Mesendoderm (in vitro differentiated cells): Measurements from ENCODE around the gene TANC2.
"Not testable (repeated sequence)": the region's sequence is repeated elsewhere in the genome, so short reads cannot be mapped to it uniquely, and the experiment has no call there.

Source experiments
- DNase-seq: peaks from one replicate; pipeline ENCODE4 v3.0.0; 2013
- H2AK5ac ChIP-seq: 2 replicates; pipeline ENCODE4 v1.6.1; 2013; ENCODE audit warnings: low read length, inconsistent platforms
- H2BK120ac ChIP-seq: 2 replicates; pipeline ENCODE4 v1.6.1; 2013; ENCODE audit warnings: low read depth, mild to moderate bottlenecking, low read length, moderate library complexity, mixed read lengths
- H2BK15ac ChIP-seq: replicated peaks from 2 replicates; pipeline ENCODE4 v1.6.1; 2013; ENCODE audit warnings: low read depth, mild to moderate bottlenecking, moderate library complexity
- H2BK5ac ChIP-seq: 2 replicates; pipeline ENCODE4 v1.6.1; 2013; ENCODE audit warnings: low read length, inconsistent platforms
- H3K18ac ChIP-seq: 2 replicates; pipeline ENCODE4 v1.6.1; 2013; ENCODE audit warnings: mild to moderate bottlenecking, low read length, mixed read lengths
- H3K23ac ChIP-seq: one replicate; pipeline ENCODE4 v1.6.1; 2013; ENCODE audit warnings: low read length
- H3K27ac ChIP-seq: 2 replicates; pipeline ENCODE4 v1.5.1; 2013; ENCODE audit warnings: low read depth, mild to moderate bottlenecking, inconsistent platforms, low read length, moderate library complexity
- H3K27me3 ChIP-seq: 2 replicates; pipeline ENCODE4 v1.6.1; 2013; ENCODE audit warnings: low read length, control low read depth, mild to moderate bottlenecking, inconsistent platforms; ENCODE audit not compliant: insufficient read depth, poor library complexity
- H3K36me3 ChIP-seq: 2 replicates; pipeline ENCODE4 v1.6.1; 2013; ENCODE audit warnings: low read length, inconsistent platforms; ENCODE audit not compliant: control insufficient read depth, insufficient read depth
- H3K4ac ChIP-seq: one replicate; pipeline ENCODE4 v1.6.1; 2013; ENCODE audit warnings: low read depth, mild to moderate bottlenecking, low read length, moderate library complexity
- H3K4me1 ChIP-seq: 2 replicates; pipeline ENCODE4 v1.6.1; 2013; ENCODE audit warnings: low read depth, low read length, inconsistent platforms; ENCODE audit not compliant: control insufficient read depth
- H3K4me2 ChIP-seq: 2 replicates; pipeline ENCODE4 v1.6.1; 2013; ENCODE audit warnings: low read length
- H3K4me3 ChIP-seq: 2 replicates; pipeline ENCODE4 v1.5.1; 2013; ENCODE audit warnings: mild to moderate bottlenecking, low read length
- H3K56ac ChIP-seq: one replicate; pipeline ENCODE4 v1.6.1; 2013; ENCODE audit warnings: low read length
- H3K79me1 ChIP-seq: 2 replicates; pipeline ENCODE4 v1.6.1; 2013; ENCODE audit warnings: low read length, inconsistent platforms
- H3K79me2 ChIP-seq: 2 replicates; pipeline ENCODE4 v1.6.1; 2013; ENCODE audit warnings: mild to moderate bottlenecking, low read length; ENCODE audit not compliant: control insufficient read depth, insufficient read depth
- H3K9ac ChIP-seq: 2 replicates; pipeline ENCODE4 v1.6.1; 2013; ENCODE audit warnings: low read length, inconsistent platforms
- H4K5ac ChIP-seq: one replicate; pipeline ENCODE4 v1.6.1; 2013; ENCODE audit warnings: low read length
- H4K8ac ChIP-seq: one replicate; pipeline ENCODE4 v1.6.1; 2013; ENCODE audit warnings: low read depth, mild to moderate bottlenecking, control low read depth, low read length, moderate library complexity
- WGBS: extraction: QIAGEN DNeasy Blood & Tissue Kit; methylation state at CpG from one replicate; pipeline ENCODE4 v1.1.7; 2013; ENCODE audit warnings: low lambda C conversion rate, missing lambda C conversion rate; ENCODE audit not compliant: insufficient coverage; ENCODE audit errors: extremely low coverage; 5-methylcytosine and 5-hydroxymethylcytosine counted together

The TANC2 gene

GRCh38 chr17:62974788-62975187 lies 8.8 kb downstream of the TANC2 start:
- no peaks in the 10 kb centered on the region for H3K27me3 ChIP-seq
- no peaks in the 10 kb centered on the region for H3K36me3 ChIP-seq
- no CpG with 5 or more reads among the region's 4 CpGs for WGBS
- H3K79me1 ChIP-seq = peaks cover 3% of the 10 kb centered on the region
- H3K27ac ChIP-seq = no peak overlapping the region
- no peak overlapping the region for H2BK120ac ChIP-seq
- no peak overlapping the region for H3K4ac ChIP-seq
- no peak overlapping the region for H3K9ac ChIP-seq
- H3K56ac ChIP-seq = no peak overlapping the region
- H2AK5ac ChIP-seq = no peak overlapping the region
- no peak overlapping the region for H3K23ac ChIP-seq
- no peak overlapping the region for H2BK15ac ChIP-seq
- no peak overlapping the region for H3K4me2 ChIP-seq
- H4K5ac ChIP-seq = no peak overlapping the region
- no peak for DNase-seq
- no peak overlapping the region for H3K18ac ChIP-seq
- no peaks in the 10 kb centered on the region for H3K4me1 ChIP-seq
- no peak overlapping the region for H2BK5ac ChIP-seq
- H4K8ac ChIP-seq = no peak overlapping the region
- H3K4me3 ChIP-seq = no peak overlapping the region
- no peaks in the 10 kb centered on the region for H3K79me2 ChIP-seq

GRCh38 chr17:62975206-62975605 lies 9.2 kb downstream of the TANC2 start:
- H2AK5ac ChIP-seq = no peak overlapping the region
- no peak overlapping the region for H3K4me2 ChIP-seq
- WGBS = no CpG with 5 or more reads among the region's 2 CpGs
- no peaks in the 10 kb centered on the region for H3K4me1 ChIP-seq
- no peaks in the 10 kb centered on the region for H3K27me3 ChIP-seq
- no peak overlapping the region for H2BK5ac ChIP-seq
- H2BK15ac ChIP-seq = no peak overlapping the region
- H3K9ac ChIP-seq = no peak overlapping the region
- no peaks in the 10 kb centered on the region for H3K36me3 ChIP-seq
- no peak overlapping the region for H4K8ac ChIP-seq
- no peak overlapping the region for H3K23ac ChIP-seq
- H3K27ac ChIP-seq = no peak overlapping the region
- H2BK120ac ChIP-seq = no peak overlapping the region
- H3K4ac ChIP-seq = no peak overlapping the region
- no peak overlapping the region for H3K4me3 ChIP-seq
- H3K56ac ChIP-seq = no peak overlapping the region
- peaks cover 3% of the 10 kb centered on the region for H3K79me1 ChIP-seq
- no peak overlapping the region for H4K5ac ChIP-seq
- no peak overlapping the region for H3K18ac ChIP-seq
- no peaks in the 10 kb centered on the region for H3K79me2 ChIP-seq
- no peak for DNase-seq

- H3K4me1 ChIP-seq, H3K9ac ChIP-seq, H3K27ac ChIP-seq, H2AK5ac ChIP-seq, H3K56ac ChIP-seq, H3K4me3 ChIP-seq, H2BK120ac ChIP-seq, H3K79me2 ChIP-seq, H3K4me2 ChIP-seq, H4K8ac ChIP-seq, H2BK5ac ChIP-seq, H3K27me3 ChIP-seq, H3K79me1 ChIP-seq, H3K23ac ChIP-seq, H2BK15ac ChIP-seq, H3K18ac ChIP-seq, DNase-seq, H3K4ac ChIP-seq, H3K36me3 ChIP-seq, H4K5ac ChIP-seq: not testable (repeated sequence)
- no CpG with 5 or more reads among the region's 9 CpGs for WGBS
Observed at GRCh38 chr17:62976643-62977231, 10.7 kb downstream of the TANC2 start.

GRCh38 chr17:62980842-62981241 lies 14.8 kb downstream of the TANC2 start:
- no peak overlapping the region for H4K5ac ChIP-seq
- H4K8ac ChIP-seq = no peak overlapping the region
- no peak for DNase-seq
- no peaks in the 10 kb centered on the region for H3K27me3 ChIP-seq
- H2BK120ac ChIP-seq = no peak overlapping the region
- no peak overlapping the region for H3K56ac ChIP-seq
- no peak overlapping the region for H3K4me2 ChIP-seq
- no peaks in the 10 kb centered on the region for H3K4me1 ChIP-seq
- H2BK5ac ChIP-seq = no peak overlapping the region
- no peak overlapping the region for H3K4ac ChIP-seq
- no CpG with 5 or more reads among the region's 3 CpGs for WGBS
- H3K36me3 ChIP-seq = no peaks in the 10 kb centered on the region
- H3K9ac ChIP-seq = no peak overlapping the region
- no peak overlapping the region for H2AK5ac ChIP-seq
- no peak overlapping the region for H3K23ac ChIP-seq
- H3K79me1 ChIP-seq = peaks cover under 1% of the 10 kb centered on the region
- no peak overlapping the region for H2BK15ac ChIP-seq
- H3K27ac ChIP-seq = no peak overlapping the region
- no peak overlapping the region for H3K4me3 ChIP-seq
- H3K79me2 ChIP-seq = no peaks in the 10 kb centered on the region
- H3K18ac ChIP-seq = no peak overlapping the region

GRCh38 chr17:62981933-62982332 lies 15.9 kb downstream of the TANC2 start:
- Histone ChIP-seq H3K4me3 (no peak overlapping the region), H3K56ac (no peak overlapping the region), H4K5ac (no peak overlapping the region), H4K8ac (no peak overlapping the region), H3K9ac (no peak overlapping the region), H3K79me2 (no peaks in the 10 kb centered on the region), H3K4ac (no peak overlapping the region), H2BK15ac (no peak overlapping the region), H3K4me2 (no peak overlapping the region), H2BK120ac (no peak overlapping the region), H3K79me1 (peaks cover 6% of the 10 kb centered on the region), H3K36me3 (no peaks in the 10 kb centered on the region), H3K23ac (no peak overlapping the region), H2BK5ac (no peak overlapping the region), H2AK5ac (no peak overlapping the region), H3K27me3 (no peaks in the 10 kb centered on the region), H3K4me1 (no peaks in the 10 kb centered on the region), H3K27ac (no peak overlapping the region), H3K18ac (no peak overlapping the region)
- no CpG with 5 or more reads among the region's 2 CpGs for WGBS
- peak; percentile 19 for DNase-seq

GRCh38 chr17:62984801-62985200 lies 18.8 kb downstream of the TANC2 start:
- WGBS = no CpG with 5 or more reads among the region's 1 CpG

More at GRCh38 chr17:62984801-62985200, 18.8 kb downstream of the TANC2 start:
- Histone ChIP-seq H3K4me2 (no peak overlapping the region), H4K5ac (no peak overlapping the region), H3K56ac (no peak overlapping the region), H4K8ac (no peak overlapping the region), H2BK15ac (no peak overlapping the region), H3K4me1 (no peaks in the 10 kb centered on the region), H3K27ac (no peak overlapping the region), H3K4ac (no peak overlapping the region), H2BK120ac (no peak overlapping the region), H2BK5ac (no peak overlapping the region), H3K27me3 (no peaks in the 10 kb centered on the region), H3K4me3 (no peak overlapping the region), H3K18ac (no peak overlapping the region), H3K23ac (no peak overlapping the region), H2AK5ac (no peak overlapping the region), H3K36me3 (no peaks in the 10 kb centered on the region), H3K79me1 (peaks cover 6% of the 10 kb centered on the region), H3K79me2 (no peaks in the 10 kb centered on the region), H3K9ac (no peak overlapping the region)
- DNase-seq = no peak
